Upper lobe of left lung (tissue), 6 donors: ENCODE data around the gene ZC3H7B. TPM values are rescaled to one million over a fixed set of nuclear protein-coding genes. Genes with fewer than 3 reads are reported as not detected.

ENCODE experiments used
- ATAC-seq, 2 donors: fragments of 200-7000 bp; cut with Tn5 transposase; one replicate each; pipeline ENCODE4 v1.9.1; 2022; ENCODE audit warnings: mild to moderate bottlenecking in 2 of 2, moderate library complexity in 2 of 2; ENCODE audit not compliant: low FRiP score in 2 of 2
- DNase-seq, 2 donors: peaks; one replicate each; pipeline ENCODE4 v3.0.0-alpha.2; 2019 to 2020
- H3K27ac ChIP-seq, 4 donors: fragments of 200-600 bp; sonication (generic); one replicate each; pipeline ENCODE4 v1.5.1; 2016 to 2019
- H3K27me3 ChIP-seq, 4 donors: fragments of 200-600 bp; sonication (generic); one replicate each; pipeline ENCODE4 v1.5.1; 2017 to 2019
- H3K36me3 ChIP-seq, 4 donors: fragments of 200-600 bp; sonication (generic); one replicate each; pipeline ENCODE4 v1.5.1; 2016 to 2019
- H3K4me1 ChIP-seq, 4 donors: fragments of 200-600 bp; sonication (generic); one replicate each; pipeline ENCODE4 v1.5.1; 2018 to 2019
- H3K4me3 ChIP-seq, 4 donors: fragments of 200-600 bp; sonication (generic); one replicate each; pipeline ENCODE4 v1.5.1; 2017 to 2019; ENCODE audit warnings: mild to moderate bottlenecking in 2 of 4, moderate library complexity in 1 of 4
- H3K9me3 ChIP-seq, 4 donors: fragments of 200-600 bp; sonication (generic); one replicate each; pipeline ENCODE4 v1.5.1; 2018 to 2019
- EP300 ChIP-seq, 4 donors: sonication (generic); formaldehyde crosslinking; IDR thresholded peaks; one replicate each; pipeline ENCODE4 v1.5.1; 2017; ENCODE audit warnings: antibody characterized with exemption in 4 of 4, control low read depth in 2 of 4
- POLR2A ChIP-seq, 4 donors: fragments of 450-650 bp; IDR thresholded peaks; one replicate each; pipeline ENCODE4 v1.5.1; 2016 to 2017; ENCODE audit warnings: antibody characterized with exemption in 4 of 4, mild to moderate bottlenecking in 2 of 4
- POLR2AphosphoS5 ChIP-seq, 2 donors: sonication (generic); formaldehyde crosslinking; IDR thresholded peaks; one replicate each; pipeline ENCODE4 v1.5.1; 2017; ENCODE audit warnings: antibody characterized with exemption in 2 of 2
- WGBS, 2 donors: methylation state at CpG; one replicate each; pipeline ENCODE4 v1.1.5; 2017 to 2018; 5-methylcytosine and 5-hydroxymethylcytosine counted together
- total RNA-seq, 6 donors: library from RNA; depleted of rRNA in 4 of 6; stranded (reverse); fragments of >200 nt in 4 of 6; gene quantifications; one replicate each; pipeline versions ENCODE4 v1.1.0 to v1.2.1, GENCODE V29; 2016 to 2021
- TF ChIP-seq, protein P1 (sequence below), 6 experiments: fragments of 450-650 bp in 4 of 6; fragments of 200-600 bp in 2 of 6; sonication (generic) in 2 of 6; IDR thresholded peaks; one replicate each; pipeline ENCODE4 v1.5.1; 2016 to 2019; ENCODE audit warnings: antibody characterized with exemption in 6 of 6
- donor health status: DM: no; HTN: no; CAD: no; lungs with moderate emphysema.
- donor health status: DM: no; HTN: yes; CAD: no; lungs with severe emphysema.

The ZC3H7B gene
- total RNA-seq, 6 donors from 2014 or later, result 48.2 to 67.4 (median 56.9) TPM

DNA sequence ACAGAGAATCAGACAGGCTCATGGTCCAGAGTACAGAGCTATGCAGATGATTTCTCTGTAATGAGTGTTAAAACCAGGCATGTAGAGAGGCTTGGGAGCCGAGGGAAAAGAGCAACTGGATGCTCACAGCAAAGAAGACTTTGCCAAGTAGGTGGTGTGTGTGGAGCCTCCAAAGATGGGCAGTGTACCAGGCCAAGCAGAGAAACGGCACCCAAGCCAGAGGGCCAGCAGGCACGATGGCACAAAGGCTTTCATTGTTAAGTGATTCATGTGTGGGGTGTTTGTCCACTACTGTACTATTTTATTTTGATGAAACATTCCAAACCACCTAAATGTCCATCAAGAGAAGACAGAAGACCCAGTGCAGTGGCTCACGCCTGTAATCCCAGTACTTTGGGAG lies 26.5 kb upstream of the ZC3H7B start:
- H3K9me3 ChIP-seq, result no peaks in the 10 kb centered on the region
- peaks cover 8 to 91% (median 65%) of the 10 kb centered on the region in 4 donors for H3K36me3 ChIP-seq
- TF ChIP-seq, protein P1, sequence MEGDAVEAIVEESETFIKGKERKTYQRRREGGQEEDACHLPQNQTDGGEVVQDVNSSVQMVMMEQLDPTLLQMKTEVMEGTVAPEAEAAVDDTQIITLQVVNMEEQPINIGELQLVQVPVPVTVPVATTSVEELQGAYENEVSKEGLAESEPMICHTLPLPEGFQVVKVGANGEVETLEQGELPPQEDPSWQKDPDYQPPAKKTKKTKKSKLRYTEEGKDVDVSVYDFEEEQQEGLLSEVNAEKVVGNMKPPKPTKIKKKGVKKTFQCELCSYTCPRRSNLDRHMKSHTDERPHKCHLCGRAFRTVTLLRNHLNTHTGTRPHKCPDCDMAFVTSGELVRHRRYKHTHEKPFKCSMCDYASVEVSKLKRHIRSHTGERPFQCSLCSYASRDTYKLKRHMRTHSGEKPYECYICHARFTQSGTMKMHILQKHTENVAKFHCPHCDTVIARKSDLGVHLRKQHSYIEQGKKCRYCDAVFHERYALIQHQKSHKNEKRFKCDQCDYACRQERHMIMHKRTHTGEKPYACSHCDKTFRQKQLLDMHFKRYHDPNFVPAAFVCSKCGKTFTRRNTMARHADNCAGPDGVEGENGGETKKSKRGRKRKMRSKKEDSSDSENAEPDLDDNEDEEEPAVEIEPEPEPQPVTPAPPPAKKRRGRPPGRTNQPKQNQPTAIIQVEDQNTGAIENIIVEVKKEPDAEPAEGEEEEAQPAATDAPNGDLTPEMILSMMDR (IDR thresholded peaks at IDR 0.05), result no peak
- TF ChIP-seq EP300 (IDR thresholded peaks at IDR 0.05) (no peak), POLR2A (IDR thresholded peaks at IDR 0.05) (no peak), POLR2AphosphoS5 (IDR thresholded peaks at IDR 0.05) (no peak)
- DNase-seq (no peak), ATAC-seq (no peak)
- H3K4me1 ChIP-seq, result no peaks in the 10 kb centered on the region
- no peaks in the 10 kb centered on the region for H3K27me3 ChIP-seq
- WGBS, 2 donors, result 94% methylated on average over 4 of the region's 4 CpGs
- no peak overlapping the region for H3K4me3 ChIP-seq
- no peak overlapping the region for H3K27ac ChIP-seq

DNA sequence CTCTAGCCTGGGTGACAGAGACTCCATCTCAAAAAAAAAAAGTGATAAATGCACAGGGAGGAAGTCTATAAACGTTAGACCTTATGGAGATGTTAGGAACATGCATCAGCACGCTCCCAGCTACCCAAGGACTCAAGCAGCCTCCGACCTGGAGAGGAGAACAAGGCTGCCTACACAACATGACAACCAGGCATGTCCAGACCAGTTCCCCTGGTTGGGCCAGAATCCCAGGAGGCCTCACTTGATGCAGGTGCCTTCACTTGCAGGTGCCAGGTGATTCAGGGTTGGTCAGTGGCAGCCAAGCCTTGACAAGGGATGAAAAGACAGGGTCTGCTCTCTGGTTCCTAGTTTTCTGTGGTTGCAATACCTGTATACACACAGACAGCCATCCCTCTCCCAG lies 21.3 kb upstream of the ZC3H7B start:
- Histone ChIP-seq H3K27ac (no peak overlapping the region), H3K4me3 (no peak overlapping the region), H3K9me3 (no peaks in the 10 kb centered on the region), H3K27me3 (no peaks in the 10 kb centered on the region), H3K4me1 (peaks cover 5 to 9% (median 5%) of the 10 kb centered on the region in 4 donors), H3K36me3 (peaks cover 14 to 80% (median 39%) of the 10 kb centered on the region in 4 donors)
- 76 to 78% methylated on average over 3 of the region's 3 CpGs for WGBS, 2 donors
- ATAC-seq (no peak), DNase-seq (no peak)
- TF ChIP-seq, protein P1 (IDR thresholded peaks at IDR 0.05), result no peak
- TF ChIP-seq POLR2AphosphoS5 (IDR thresholded peaks at IDR 0.05), result no peak
- no peak for TF ChIP-seq EP300 (IDR thresholded peaks at IDR 0.05)
- no peak for TF ChIP-seq POLR2A (IDR thresholded peaks at IDR 0.05)

DNA sequence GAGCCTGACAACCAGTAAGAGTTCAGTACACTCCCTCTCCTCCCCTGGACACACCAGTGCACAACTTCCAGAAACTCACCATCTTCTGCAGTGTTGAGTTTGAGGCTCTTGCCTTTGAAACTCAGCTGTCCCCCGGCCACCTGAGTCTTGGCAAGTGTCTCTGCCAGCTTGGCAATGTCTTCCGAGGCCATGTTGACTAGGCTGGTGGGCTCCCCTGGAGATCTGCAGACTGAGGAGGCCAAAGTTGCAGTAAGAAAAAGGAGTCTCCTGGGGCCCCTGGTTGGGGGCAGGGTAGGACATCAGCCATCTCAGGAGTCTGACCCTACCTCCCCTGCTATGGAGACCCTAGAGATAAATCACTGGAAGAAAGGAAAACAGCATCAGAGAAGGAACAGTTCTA lies 20.5 kb upstream of the ZC3H7B start:
- ATAC-seq (no peak), DNase-seq (no peak)
- Histone ChIP-seq H3K36me3 (peaks cover 14 to 72% (median 38%) of the 10 kb centered on the region in 4 donors), H3K27me3 (no peaks in the 10 kb centered on the region), H3K9me3 (no peaks in the 10 kb centered on the region), H3K4me1 (peaks cover 8 to 14% (median 10%) of the 10 kb centered on the region in 4 donors), H3K27ac (no peak overlapping the region), H3K4me3 (no peak overlapping the region)
- TF ChIP-seq, protein P1 (IDR thresholded peaks at IDR 0.05), result no peak
- TF ChIP-seq POLR2AphosphoS5 (IDR thresholded peaks at IDR 0.05), result no peak
- TF ChIP-seq EP300 (IDR thresholded peaks at IDR 0.05), result no peak
- 96 to 100% methylated on average over 1 to 2 of the region's 2 CpGs for WGBS, 2 donors

DNA sequence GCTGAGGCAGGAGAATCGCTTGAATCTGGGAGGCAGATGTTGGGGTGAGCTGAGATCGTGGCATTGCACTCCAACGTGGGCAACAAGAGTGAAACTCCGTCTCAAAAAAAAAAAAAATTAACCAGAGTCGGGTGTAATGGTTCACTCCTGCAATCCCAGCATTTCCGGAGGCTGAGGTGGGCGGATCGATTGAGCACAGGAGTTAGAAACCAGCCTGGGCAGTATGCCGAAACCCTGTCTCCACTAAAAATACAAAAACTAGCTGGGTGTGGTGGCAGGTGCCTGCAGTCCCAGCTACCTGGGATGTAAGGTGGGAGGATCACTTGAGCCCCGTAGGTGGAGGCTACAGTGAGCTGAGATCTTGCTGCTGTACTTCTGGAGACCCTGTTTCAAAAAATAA lies 16.9 kb upstream of the ZC3H7B start:
- Histone ChIP-seq H3K4me3 (no peak overlapping the region), H3K27me3 (no peaks in the 10 kb centered on the region), H3K4me1 (peaks cover 29 to 41% (median 36%) of the 10 kb centered on the region in 4 donors), H3K36me3 (peaks cover 10 to 43% (median 22%) of the 10 kb centered on the region in 4 donors), H3K9me3 (no peaks in the 10 kb centered on the region), H3K27ac (peak overlapping the region in 1 of 4 donors; percentile 82)
- 88 to 95% methylated on average over 10 of the region's 10 CpGs for WGBS, 2 donors
- TF ChIP-seq EP300 (IDR thresholded peaks at IDR 0.05) (no peak), POLR2AphosphoS5 (IDR thresholded peaks at IDR 0.05) (no peak), POLR2A (IDR thresholded peaks at IDR 0.05) (no peak)
- TF ChIP-seq, protein P1 (IDR thresholded peaks at IDR 0.05), result no peak
- ATAC-seq, result no peak
- no peak for DNase-seq

DNA sequence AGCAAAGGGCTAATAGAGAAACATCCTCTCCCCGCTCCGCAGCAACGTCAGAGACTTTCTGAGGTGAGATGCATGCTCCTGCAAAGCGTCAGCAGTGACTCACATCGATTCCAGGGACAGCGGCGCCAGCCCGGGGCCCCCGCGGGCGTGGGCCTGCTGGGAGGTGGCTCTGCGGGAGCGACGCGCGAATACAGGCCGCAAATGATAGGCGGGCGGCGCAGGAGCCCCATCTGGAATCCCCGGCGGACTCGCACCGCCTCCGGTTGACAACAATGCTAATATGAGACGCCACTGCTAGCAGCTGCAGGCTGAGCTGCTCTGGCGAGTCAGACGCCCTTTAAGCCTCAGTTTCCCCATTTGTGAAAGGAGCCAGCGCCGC lies 15.9 kb upstream of the ZC3H7B start:
- peaks cover 5 to 34% (median 12%) of the 10 kb centered on the region in 4 donors for H3K36me3 ChIP-seq
- DNase-seq (peak; percentile 62 to 90), ATAC-seq (peak; percentile 51 to 67)
- no peaks in the 10 kb centered on the region for H3K9me3 ChIP-seq
- TF ChIP-seq, protein P1 (IDR thresholded peaks at IDR 0.05), result no peak
- TF ChIP-seq EP300 (IDR thresholded peaks at IDR 0.05) (peak in 1 of 4 donors; percentile 7), POLR2AphosphoS5 (IDR thresholded peaks at IDR 0.05) (peak in 1 of 2 donors; percentile 36)
- 1 to 6% methylated on average over 5 to 18 of the region's 30 CpGs for WGBS, 2 donors
- peak overlapping the region; percentile 77 to 93 (median 83) for H3K27ac ChIP-seq
- H3K27me3 ChIP-seq, result no peaks in the 10 kb centered on the region
- H3K4me1 ChIP-seq, result peaks cover 29 to 45% (median 40%) of the 10 kb centered on the region in 4 donors
- peak overlapping the region; percentile 76 to 96 (median 90) for H3K4me3 ChIP-seq
